ENCODE measurements around the gene SMIM38. TPM values are rescaled to one million over a fixed set of nuclear protein-coding genes. Genes with fewer than 3 reads are reported as not detected.

The SMIM38 gene
- total RNA-seq, 1 donor from 2014 or later, result 0.65 TPM

- DNase-seq (ENCODE audit: low spot score, unreplicated experiment), result no peak
- peaks cover 9% of the 10 kb centered on the region for H3K27me3 Mint-ChIP-seq
- H3K36me3 Mint-ChIP-seq (ENCODE audit: insufficient read depth), result no peaks in the 10 kb centered on the region
- no peaks in the 10 kb centered on the region for H3K9me3 Mint-ChIP-seq (ENCODE audit: low read depth)
- H3K4me1 Mint-ChIP-seq (ENCODE audit: low read depth), result no peaks in the 10 kb centered on the region
- TF ChIP-seq CTCF (IDR thresholded peaks at IDR 0.05; ENCODE audit: unreplicated experiment), result no peak
- H3K4me3 Mint-ChIP-seq (ENCODE audit: low read depth), result no peak overlapping the region
- no peak overlapping the region for H3K27ac Mint-ChIP-seq
Observed at GRCh38 chr11:69170704-69171103, 15.0 kb downstream of the SMIM38 start.

DNA sequence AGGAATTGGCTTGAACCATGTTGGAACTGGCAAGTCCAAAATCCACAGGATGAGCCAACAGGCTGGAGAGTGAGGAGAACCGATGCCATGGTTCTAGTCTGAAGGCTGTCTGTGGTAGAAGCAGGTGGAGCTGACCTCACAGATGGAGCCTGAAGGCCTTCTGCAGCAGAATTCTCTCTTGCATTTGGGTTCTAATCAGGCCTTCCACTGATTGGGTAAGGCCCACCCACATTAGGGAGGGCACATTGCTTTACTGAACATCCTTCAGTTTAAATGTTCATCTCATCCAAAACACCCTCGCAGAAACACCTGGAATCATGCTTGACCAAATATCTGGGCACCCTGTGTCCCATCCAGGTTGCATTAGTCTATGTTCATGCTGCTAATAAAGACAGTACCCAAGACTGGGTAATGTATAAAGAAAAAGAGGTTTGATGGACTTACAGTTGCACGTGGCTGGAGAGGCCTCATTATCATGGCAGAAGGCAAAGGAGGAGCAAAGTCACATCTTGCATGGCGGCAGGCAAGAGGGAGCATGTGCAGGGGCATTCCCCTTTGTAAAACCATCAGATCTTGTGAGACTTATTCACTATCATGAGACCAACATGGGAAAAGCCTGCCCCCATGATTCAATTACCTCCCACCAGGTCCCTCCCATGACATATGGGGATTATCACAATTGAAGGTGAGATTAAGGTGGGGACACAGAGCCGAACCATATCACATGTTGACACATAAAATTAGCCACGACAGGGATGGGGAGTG lies 15.9 kb downstream of the SMIM38 start:
- H3K9me3 Mint-ChIP-seq (ENCODE audit: low read depth), result no peaks in the 10 kb centered on the region
- no peak for DNase-seq (ENCODE audit: low spot score, unreplicated experiment)
- H3K36me3 Mint-ChIP-seq (ENCODE audit: insufficient read depth), result no peaks in the 10 kb centered on the region
- no peaks in the 10 kb centered on the region for H3K4me1 Mint-ChIP-seq (ENCODE audit: low read depth)
- no peak for TF ChIP-seq CTCF (IDR thresholded peaks at IDR 0.05; ENCODE audit: unreplicated experiment)
- no peak overlapping the region for H3K27ac Mint-ChIP-seq
- peaks cover 7% of the 10 kb centered on the region for H3K27me3 Mint-ChIP-seq
- H3K4me3 Mint-ChIP-seq (ENCODE audit: low read depth), result no peak overlapping the region

DNA sequence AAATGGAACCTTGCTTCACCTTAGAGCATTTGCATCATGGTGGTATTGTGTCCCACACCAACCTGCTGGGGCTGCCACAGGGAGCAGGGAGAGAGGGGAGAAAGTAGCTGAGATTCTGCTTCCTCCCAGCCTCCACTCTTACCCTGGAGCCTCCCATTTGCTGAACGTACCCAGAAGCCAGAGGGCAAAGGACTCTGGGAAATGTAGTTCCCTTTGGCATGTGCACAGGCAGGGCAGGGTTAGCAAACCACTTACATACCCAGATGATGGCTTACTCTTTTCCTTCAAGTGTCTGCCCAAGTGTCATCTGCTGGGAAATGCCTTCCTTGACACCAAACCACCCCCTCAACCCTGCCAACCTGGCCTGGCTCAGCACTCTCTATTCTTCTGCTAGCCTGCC lies 16.9 kb downstream of the SMIM38 start:
- no peak for TF ChIP-seq CTCF (IDR thresholded peaks at IDR 0.05; ENCODE audit: unreplicated experiment)
- Mint-ChIP-seq H3K27ac (no peak overlapping the region), H3K27me3 (peaks cover 3% of the 10 kb centered on the region), H3K9me3 (ENCODE audit: low read depth) (no peaks in the 10 kb centered on the region), H3K4me3 (ENCODE audit: low read depth) (no peak overlapping the region), H3K4me1 (ENCODE audit: low read depth) (no peaks in the 10 kb centered on the region), H3K36me3 (ENCODE audit: insufficient read depth) (no peaks in the 10 kb centered on the region)
- no peak for DNase-seq (ENCODE audit: low spot score, unreplicated experiment)

DNA sequence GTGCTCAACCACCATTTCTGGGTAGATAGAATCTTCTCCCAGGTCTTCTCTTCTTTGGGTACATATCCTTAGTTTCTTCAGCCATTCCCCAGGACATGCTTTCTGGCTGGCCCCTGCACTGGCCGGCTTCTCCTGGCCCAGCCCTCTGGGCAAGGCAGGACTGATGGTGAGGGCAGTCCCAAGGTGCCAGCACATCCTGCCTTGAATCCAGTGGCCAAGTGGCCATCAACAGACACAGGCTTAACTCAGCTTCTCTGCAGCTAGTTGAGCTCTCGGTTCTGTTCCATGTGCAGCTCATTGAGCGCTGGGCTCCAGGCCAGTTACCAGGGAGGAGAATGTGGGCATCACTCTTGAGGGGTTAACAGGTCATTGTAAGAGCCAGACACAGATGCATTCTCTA lies 17.6 kb downstream of the SMIM38 start:
- no peaks in the 10 kb centered on the region for H3K9me3 Mint-ChIP-seq (ENCODE audit: low read depth)
- no peak overlapping the region for H3K27ac Mint-ChIP-seq
- DNase-seq (ENCODE audit: low spot score, unreplicated experiment), result no peak
- no peaks in the 10 kb centered on the region for H3K27me3 Mint-ChIP-seq
- no peak for TF ChIP-seq CTCF (IDR thresholded peaks at IDR 0.05; ENCODE audit: unreplicated experiment)
- H3K4me3 Mint-ChIP-seq (ENCODE audit: low read depth), result no peak overlapping the region
- H3K36me3 Mint-ChIP-seq (ENCODE audit: insufficient read depth), result no peaks in the 10 kb centered on the region
- H3K4me1 Mint-ChIP-seq (ENCODE audit: low read depth), result no peaks in the 10 kb centered on the region

DNA sequence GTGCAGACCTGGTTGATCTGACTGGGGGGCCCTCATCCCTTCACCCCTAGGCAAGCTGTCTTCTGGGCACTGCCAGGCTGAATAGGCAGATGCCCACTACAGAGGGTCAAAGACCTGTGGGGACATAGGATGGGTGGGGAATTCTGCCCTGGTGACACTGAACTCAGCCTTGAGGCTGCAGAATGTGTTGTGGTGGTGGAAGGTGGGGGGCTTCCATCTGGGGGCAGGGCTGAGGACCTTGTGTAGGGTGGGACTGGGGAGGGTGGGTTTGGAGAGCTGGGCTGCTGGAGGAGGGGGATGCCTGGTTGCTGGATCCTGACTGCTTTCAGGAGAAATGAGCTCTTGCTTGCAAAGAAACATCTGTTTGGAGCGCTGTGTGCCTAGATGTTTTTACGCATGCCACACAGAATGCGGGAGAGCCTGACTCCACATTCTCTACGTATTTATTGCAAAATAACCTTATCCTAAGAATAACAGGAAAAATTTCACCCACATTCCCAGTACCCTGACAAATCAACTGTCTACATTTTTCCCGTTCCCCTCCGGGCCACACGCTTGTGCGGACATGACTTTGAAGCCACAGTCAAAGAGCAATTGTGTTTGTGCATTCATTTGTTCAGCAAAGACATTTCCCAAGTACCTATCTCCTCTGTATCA lies 18.3 kb downstream of the SMIM38 start:
- H3K27me3 Mint-ChIP-seq, result no peaks in the 10 kb centered on the region
- no peak for TF ChIP-seq CTCF (IDR thresholded peaks at IDR 0.05; ENCODE audit: unreplicated experiment)
- no peak overlapping the region for H3K27ac Mint-ChIP-seq
- no peak for DNase-seq (ENCODE audit: low spot score, unreplicated experiment)
- H3K4me3 Mint-ChIP-seq (ENCODE audit: low read depth), result no peak overlapping the region
- H3K4me1 Mint-ChIP-seq (ENCODE audit: low read depth), result peaks cover 6% of the 10 kb centered on the region
- H3K9me3 Mint-ChIP-seq (ENCODE audit: low read depth), result no peaks in the 10 kb centered on the region
- H3K36me3 Mint-ChIP-seq (ENCODE audit: insufficient read depth), result no peaks in the 10 kb centered on the region

Measured in progenitor cell of endocrine pancreas (in vitro differentiated cells).